Liver (tissue), 9 donors: ENCODE measurements around the gene ATP6V0E2. TPM values are rescaled to one million over a fixed set of nuclear protein-coding genes. Genes with fewer than 3 reads are reported as not detected.

Experiments
- DNase-seq: peaks from one replicate; pipeline ENCODE4 v3.0.0-alpha.2; 2017; ENCODE audit warnings: low spot score
- H3K27ac ChIP-seq, 2 donors: one replicate each; pipeline ENCODE4 v1.7.0; 2013; ENCODE audit warnings: inconsistent platforms in 2 of 2, low read length in 2 of 2, control low read depth in 1 of 2, low read depth in 1 of 2, mild to moderate bottlenecking in 1 of 2
- H3K27me3 ChIP-seq, 4 donors: one replicate each; pipeline versions ENCODE4 v1.6.1 to v1.7.0; 2013; ENCODE audit warnings: low read length in 3 of 4, inconsistent platforms in 1 of 4, mild to moderate bottlenecking in 1 of 4, moderate library complexity in 1 of 4; ENCODE audit not compliant: control insufficient read depth in 4 of 4, insufficient read depth in 4 of 4
- H3K36me3 ChIP-seq, 4 donors: one replicate each; pipeline versions ENCODE4 v1.6.1 to v1.7.0; 2013; ENCODE audit warnings: low read length in 3 of 4, mild to moderate bottlenecking in 3 of 4, low read depth in 1 of 4, moderate library complexity in 1 of 4; ENCODE audit not compliant: control insufficient read depth in 4 of 4, insufficient read depth in 3 of 4
- H3K4me1 ChIP-seq, 4 donors: one replicate each; pipeline versions ENCODE4 v1.6.1 to v1.7.0; 2013; ENCODE audit warnings: low read length in 3 of 4, mild to moderate bottlenecking in 3 of 4, moderate library complexity in 1 of 4; ENCODE audit not compliant: control insufficient read depth in 4 of 4, insufficient read depth in 4 of 4
- H3K4me3 ChIP-seq, 3 donors: one replicate each; pipeline versions ENCODE4 v1.6.1 to v1.7.0; 2013; ENCODE audit warnings: low read length in 3 of 3, control low read depth in 1 of 3, low read depth in 1 of 3, mild to moderate bottlenecking in 1 of 3
- H3K9ac ChIP-seq, 2 donors: one replicate each; pipeline ENCODE4 v1.7.0; 2013; ENCODE audit warnings: low read length in 2 of 2, mild to moderate bottlenecking in 2 of 2, moderate library complexity in 2 of 2, control low read depth in 1 of 2, low read depth in 1 of 2
- H3K9me3 ChIP-seq, 4 donors: one replicate each; pipeline versions ENCODE4 v1.6.1 to v1.7.0; 2013; ENCODE audit warnings: low read length in 3 of 4; ENCODE audit not compliant: control insufficient read depth in 4 of 4
- ATF3 ChIP-seq: IDR thresholded peaks from 2 replicates; pipeline ENCODE4 v1.6.1; 2016; ENCODE audit warnings: antibody characterized with exemption
- CTCF ChIP-seq: fragments of 150-350 bp; IDR thresholded peaks from 2 replicates; pipeline ENCODE4 v1.5.1; 2017; ENCODE audit warnings: improper control_type of control experiment, low read depth, low read length; ENCODE audit not compliant: missing input control
- EGR1 ChIP-seq, 2 donors: IDR thresholded peaks; 2 replicates each; pipeline ENCODE4 v1.6.1; 2016 to 2018; ENCODE audit warnings: antibody characterized with exemption in 2 of 2, low read depth in 2 of 2
- FOXA2 ChIP-seq: IDR thresholded peaks from 2 replicates; pipeline ENCODE4 v1.6.1; 2016; ENCODE audit warnings: antibody characterized with exemption
- GABPA ChIP-seq, 2 donors: IDR thresholded peaks in 1 of 2; conservative IDR thresholded peaks in 1 of 2; 2 replicates each; pipeline ENCODE4 v1.6.1; 2016; ENCODE audit warnings: antibody characterized with exemption in 2 of 2, mild to moderate bottlenecking in 1 of 2, moderate library complexity in 1 of 2
- HNF4A ChIP-seq, 2 donors: conservative IDR thresholded peaks; 2 replicates each; pipeline ENCODE4 v1.6.1; 2016; ENCODE audit warnings: antibody characterized with exemption in 2 of 2, mild to moderate bottlenecking in 2 of 2
- HNF4G ChIP-seq: IDR thresholded peaks from 2 replicates; pipeline ENCODE4 v1.6.1; 2016; ENCODE audit warnings: antibody characterized with exemption
- JUND ChIP-seq, 2 donors: IDR thresholded peaks; 2 replicates each; pipeline ENCODE4 v1.6.1; 2016; ENCODE audit warnings: antibody characterized with exemption in 2 of 2
- MAX ChIP-seq: IDR thresholded peaks from 2 replicates; pipeline ENCODE4 v1.6.1; 2016; ENCODE audit warnings: antibody characterized with exemption
- NR2F2 ChIP-seq: IDR thresholded peaks from 2 replicates; pipeline ENCODE4 v1.6.1; 2016; ENCODE audit warnings: antibody characterized with exemption
- RAD21 ChIP-seq, 2 donors: IDR thresholded peaks; 2 replicates each; pipeline ENCODE4 v1.6.1; 2016; ENCODE audit warnings: antibody characterized with exemption in 2 of 2, mild to moderate bottlenecking in 2 of 2
- REST ChIP-seq: IDR thresholded peaks from 2 replicates; pipeline ENCODE4 v1.6.1; 2016; ENCODE audit warnings: antibody characterized with exemption, mild to moderate bottlenecking
- RXRA ChIP-seq, 2 donors: IDR thresholded peaks; 2 replicates each; pipeline ENCODE4 v1.6.1; 2017 to 2018; ENCODE audit warnings: antibody characterized with exemption in 2 of 2, mild to moderate bottlenecking in 1 of 2
- SP1 ChIP-seq: IDR thresholded peaks from 2 replicates; pipeline ENCODE4 v1.6.1; 2018; ENCODE audit warnings: antibody characterized with exemption, mild to moderate bottlenecking
- TAF1 ChIP-seq: conservative IDR thresholded peaks from 2 replicates; pipeline ENCODE4 v1.6.1; 2016; ENCODE audit warnings: antibody characterized with exemption, mild to moderate bottlenecking
- YY1 ChIP-seq: IDR thresholded peaks from 2 replicates; pipeline ENCODE4 v1.6.1; 2016; ENCODE audit warnings: antibody characterized with exemption, mild to moderate bottlenecking
- ZBTB33 ChIP-seq: IDR thresholded peaks from 2 replicates; pipeline ENCODE4 v1.6.1; 2016; ENCODE audit warnings: antibody characterized with exemption
- WGBS: extraction: QIAGEN DNeasy Blood & Tissue Kit; methylation state at CpG from one replicate; pipeline ENCODE4 v1.1.7; 2013; 5-methylcytosine and 5-hydroxymethylcytosine counted together
- polyA plus RNA-seq, 2 donors: library from polyadenylated mRNA; stranded (reverse) in 1 of 2; unstranded in 1 of 2; fragments of 200-250 nt in 1 of 2; fragments of >200 nt in 1 of 2; fragmentation: Nextera tagmentation in 1 of 2; extraction: Ambion mirVana in 1 of 2; gene quantifications; one replicate each; pipeline versions ENCODE4 v1.2.1 to v1.2.3, GENCODE V29; 2013 to 2015
- total RNA-seq, 2 donors: library from RNA; depleted of rRNA; stranded (reverse); fragments of >200 nt; gene quantifications; one replicate each; pipeline ENCODE4 v1.2.3, GENCODE V29; 2014
- donor health status: healthy.
- donor health status: healthy.
- donor health status: healthy.
- donor health status: healthy.
- donor health status: healthy.

Gene ATP6V0E2
- total and polyA plus RNA-seq, 4 donors: 9.8 to 77.1 (median 47.5) TPM

- no peak overlapping the region for H3K27ac ChIP-seq
- peaks cover 0 to 7% (median 0%) of the 10 kb centered on the region in 4 donors for H3K36me3 ChIP-seq
- no peak for DNase-seq
- TF ChIP-seq REST: no peak
- TF ChIP-seq HNF4G: no peak
- no peak for TF ChIP-seq FOXA2
- no peak for TF ChIP-seq RXRA (IDR thresholded peaks at IDR 0.05)
- no peak for TF ChIP-seq NR2F2
- no peak for TF ChIP-seq HNF4A (conservative IDR thresholded peaks at IDR 0.05)
- no peak for TF ChIP-seq SP1
- no peak for TF ChIP-seq GABPA (IDR thresholded peaks at IDR 0.05 in 1 of 2, conservative IDR thresholded peaks at IDR 0.05 in 1 of 2)
- TF ChIP-seq CTCF: no peak
- no peak for TF ChIP-seq EGR1 (IDR thresholded peaks at IDR 0.05; ENCODE audit: low read depth in 2 of 2)
- TF ChIP-seq RAD21 (IDR thresholded peaks at IDR 0.05): no peak
- no peak for TF ChIP-seq YY1
- no peak for TF ChIP-seq JUND (IDR thresholded peaks at IDR 0.05)
- TF ChIP-seq ZBTB33: no peak
- TF ChIP-seq ATF3: no peak
- H3K4me3 ChIP-seq: no peak overlapping the region
- no peaks in the 10 kb centered on the region for H3K27me3 ChIP-seq
- WGBS: 94% methylated on average over 5 of the region's 5 CpGs
- peaks cover 0 to 19% (median 13%) of the 10 kb centered on the region in 4 donors for H3K4me1 ChIP-seq
- no peak overlapping the region for H3K9ac ChIP-seq
- no peaks in the 10 kb centered on the region for H3K9me3 ChIP-seq
These were observed 4.5 kb upstream of the ATP6V0E2 start for GRCh38 chr7:149869291-149869650.

GRCh38 chr7:149869867-149870266 is 3.9 kb upstream of the ATP6V0E2 start:
- no peak overlapping the region for H3K27ac ChIP-seq
- WGBS: 70% methylated on average over 6 of the region's 6 CpGs
- TF ChIP-seq CTCF: no peak
- TF ChIP-seq SP1: no peak
- TF ChIP-seq ZBTB33: no peak
- no peak for TF ChIP-seq YY1
- TF ChIP-seq HNF4G: no peak
- TF ChIP-seq MAX: no peak
- no peak for TF ChIP-seq GABPA (IDR thresholded peaks at IDR 0.05 in 1 of 2, conservative IDR thresholded peaks at IDR 0.05 in 1 of 2)
- no peak for TF ChIP-seq RXRA (IDR thresholded peaks at IDR 0.05)
- no peak for TF ChIP-seq TAF1
- TF ChIP-seq RAD21 (IDR thresholded peaks at IDR 0.05): no peak

More at GRCh38 chr7:149869867-149870266, 3.9 kb upstream of the ATP6V0E2 start:
- H3K27me3 ChIP-seq: no peaks in the 10 kb centered on the region
- no peak overlapping the region for H3K9ac ChIP-seq
- H3K9me3 ChIP-seq: no peaks in the 10 kb centered on the region
- H3K4me1 ChIP-seq: peaks cover 0 to 25% (median 18%) of the 10 kb centered on the region in 4 donors
- DNase-seq: no peak
- H3K36me3 ChIP-seq: peaks cover 0 to 3% (median 0%) of the 10 kb centered on the region in 4 donors
- H3K4me3 ChIP-seq: no peak overlapping the region
